ENCODE data around the gene KCNQ1. TPM values are rescaled to one million over a fixed set of nuclear protein-coding genes. Genes with fewer than 3 reads are reported as not detected.
A peak's percentile ranks its signal among the peaks of the same experiment; 100 is the strongest.

The KCNQ1 gene
- total RNA-seq, 1 experiment from 2014 or later, result 9.2 TPM

GRCh38 chr11:2736577-2737225 lies 291.9 kb downstream of the KCNQ1 start:
- H3K27ac Mint-ChIP-seq (ENCODE audit: unreplicated experiment), result no peak overlapping the region

GRCh38 chr11:2737226-2737590 lies 292.4 kb downstream of the KCNQ1 start:
- BruUV-seq (replicated peaks), result no TSS peak
- intact Hi-C loops (cut with micrococcal nuclease; ENCODE audit: unreplicated experiment), result no loop called here
- no peak overlapping the region for H3K27ac Mint-ChIP-seq (ENCODE audit: unreplicated experiment)
- DNase-seq, result no peak
- H3K4me1 Mint-ChIP-seq (ENCODE audit: low read depth, unreplicated experiment), result peaks cover 17% of the 10 kb centered on the region
- no peaks in the 10 kb centered on the region for H3K9me3 Mint-ChIP-seq (ENCODE audit: low read depth, unreplicated experiment)
- CTCF ChIA-PET, result interaction anchor here (0.6 to 1.0 kb wide), 2 partner anchors 148 to 601 kb away, joined by 3 read pairs; partner anchors contain the start of gene CDKN1C
- no peaks in the 10 kb centered on the region for H3K27me3 Mint-ChIP-seq (ENCODE audit: unreplicated experiment)
- no peaks in the 10 kb centered on the region for H3K36me3 Mint-ChIP-seq (ENCODE audit: insufficient read depth, unreplicated experiment)
- no peak overlapping the region for H3K4me3 Mint-ChIP-seq (ENCODE audit: low read depth, unreplicated experiment)
- TF ChIP-seq CTCF (IDR thresholded peaks at IDR 0.05; ENCODE audit: unreplicated experiment), result no peak

More at GRCh38 chr11:2736577-2737225, 291.9 kb downstream of the KCNQ1 start:
- DNase-seq, result no peak
- no peak for TF ChIP-seq CTCF (IDR thresholded peaks at IDR 0.05; ENCODE audit: unreplicated experiment)
- no peaks in the 10 kb centered on the region for H3K36me3 Mint-ChIP-seq (ENCODE audit: insufficient read depth, unreplicated experiment)
- H3K4me3 Mint-ChIP-seq (ENCODE audit: low read depth, unreplicated experiment), result no peak overlapping the region
- CTCF ChIA-PET, result interaction anchor here (1.0 kb wide), 1 partner anchor 148 kb away, joined by 3 read pairs; the partner anchor contains the start of gene CDKN1C
- H3K9me3 Mint-ChIP-seq (ENCODE audit: low read depth, unreplicated experiment), result no peaks in the 10 kb centered on the region
- intact Hi-C loops (cut with micrococcal nuclease; ENCODE audit: unreplicated experiment), result no loop called here
- H3K4me1 Mint-ChIP-seq (ENCODE audit: low read depth, unreplicated experiment), result peaks cover 12% of the 10 kb centered on the region
- no peaks in the 10 kb centered on the region for H3K27me3 Mint-ChIP-seq (ENCODE audit: unreplicated experiment)
- no TSS peak for BruUV-seq (replicated peaks)

- no peaks in the 10 kb centered on the region for H3K36me3 Mint-ChIP-seq (ENCODE audit: insufficient read depth, unreplicated experiment)
- no peaks in the 10 kb centered on the region for H3K9me3 Mint-ChIP-seq (ENCODE audit: low read depth, unreplicated experiment)
- no peaks in the 10 kb centered on the region for H3K27me3 Mint-ChIP-seq (ENCODE audit: unreplicated experiment)
- peaks cover 17% of the 10 kb centered on the region for H3K4me1 Mint-ChIP-seq (ENCODE audit: low read depth, unreplicated experiment)
- H3K4me3 Mint-ChIP-seq (ENCODE audit: low read depth, unreplicated experiment), result no peak overlapping the region
- BruUV-seq (replicated peaks), result no TSS peak
- H3K27ac Mint-ChIP-seq (ENCODE audit: unreplicated experiment), result no peak overlapping the region
- DNase-seq, result peak; percentile 17
- TF ChIP-seq CTCF (IDR thresholded peaks at IDR 0.05; ENCODE audit: unreplicated experiment), result no peak
- CTCF ChIA-PET, result interaction anchor here (0.6 to 1.0 kb wide), 2 partner anchors 147 to 602 kb away, joined by 3 read pairs; partner anchors contain the start of gene CDKN1C
- intact Hi-C loops (cut with micrococcal nuclease; ENCODE audit: unreplicated experiment), result no loop called here
Measured at GRCh38 chr11:2737866-2738265, 293.1 kb downstream of the KCNQ1 start.

- intact Hi-C loops (cut with micrococcal nuclease; ENCODE audit: unreplicated experiment), result no loop called here
- no peak overlapping the region for H3K27ac Mint-ChIP-seq (ENCODE audit: unreplicated experiment)
- H3K27me3 Mint-ChIP-seq (ENCODE audit: unreplicated experiment), result no peaks in the 10 kb centered on the region
- H3K4me3 Mint-ChIP-seq (ENCODE audit: low read depth, unreplicated experiment), result no peak overlapping the region
- H3K4me1 Mint-ChIP-seq (ENCODE audit: low read depth, unreplicated experiment), result peaks cover 17% of the 10 kb centered on the region
- no peak for DNase-seq
- no peaks in the 10 kb centered on the region for H3K36me3 Mint-ChIP-seq (ENCODE audit: insufficient read depth, unreplicated experiment)
- CTCF ChIA-PET, result no interaction called here
- TF ChIP-seq CTCF (IDR thresholded peaks at IDR 0.05; ENCODE audit: unreplicated experiment), result no peak
- BruUV-seq (replicated peaks), result no TSS peak
- no peaks in the 10 kb centered on the region for H3K9me3 Mint-ChIP-seq (ENCODE audit: low read depth, unreplicated experiment)
Measured at GRCh38 chr11:2738551-2739431, 294.0 kb downstream of the KCNQ1 start.

All from Calu3 (cell line).